Astrocyte (in vitro differentiated cells and primary cell): ENCODE measurements around the gene NCR2. TPM values are rescaled to one million over a fixed set of nuclear protein-coding genes. Genes with fewer than 3 reads are reported as not detected.

Source experiments
- DNase-seq: peaks from one replicate; pipeline ENCODE4 v3.0.0-alpha.2; 2010; ENCODE audit warnings: low read depth
- FAIRE-seq: peaks from 2 replicates; lab custom pipeline; 2011; peaks lifted over from hg19 to GRCh38; lab: Jason Lieb, UNC
- H2AFZ ChIP-seq: 2 replicates; pipeline ENCODE4 v1.6.0; 2012; ENCODE audit warnings: low read depth, low read length, inconsistent platforms
- H3K27ac ChIP-seq: 2 replicates; pipeline ENCODE4 v1.5.1; 2011; ENCODE audit warnings: low read depth, low read length, inconsistent platforms
- H3K27me3 ChIP-seq: 2 replicates; pipeline ENCODE4 v1.6.0; 2011; ENCODE audit warnings: low read length, inconsistent platforms; ENCODE audit not compliant: insufficient read depth
- H3K36me3 ChIP-seq: 2 replicates; pipeline ENCODE4 v1.5.1; 2011; ENCODE audit warnings: low read length, inconsistent platforms; ENCODE audit not compliant: insufficient read depth
- H3K4me1 ChIP-seq: 2 replicates; pipeline ENCODE4 v1.5.1; 2011; ENCODE audit warnings: low read length, inconsistent platforms; ENCODE audit not compliant: insufficient read depth
- H3K4me2 ChIP-seq: 2 replicates; pipeline ENCODE4 v1.6.0; 2012; ENCODE audit warnings: low read length, inconsistent platforms
- H3K4me3 ChIP-seq: 2 replicates; pipeline ENCODE4 v1.5.1; 2011; ENCODE audit warnings: low read depth, mild to moderate bottlenecking, low read length, inconsistent platforms; ENCODE audit not compliant: insufficient read depth
- H3K79me2 ChIP-seq: 2 replicates; pipeline ENCODE4 v1.6.0; 2012; ENCODE audit warnings: mild to moderate bottlenecking, low read length, inconsistent platforms; ENCODE audit not compliant: insufficient read depth
- H3K9ac ChIP-seq: 2 replicates; pipeline ENCODE4 v1.6.0; 2012; ENCODE audit warnings: mild to moderate bottlenecking, low read length, inconsistent platforms
- H3K9me3 ChIP-seq: 2 replicates; pipeline ENCODE4 v1.5.1; 2012; ENCODE audit warnings: low read depth, mild to moderate bottlenecking, low read length, inconsistent platforms; ENCODE audit not compliant: insufficient read depth
- H4K20me1 ChIP-seq: 2 replicates; pipeline ENCODE4 v1.6.0; 2012; ENCODE audit warnings: low read length, inconsistent platforms; ENCODE audit not compliant: insufficient read depth
- H3K27ac Mint-ChIP-seq: one replicate; pipeline ENCODE4 v1.8.0; 2021; ENCODE audit warnings: mild to moderate bottlenecking, mixed read lengths; ENCODE audit not compliant: unreplicated experiment
- H3K27me3 Mint-ChIP-seq: one replicate; pipeline ENCODE4 v1.8.0; 2021; ENCODE audit warnings: low read depth, mixed read lengths; ENCODE audit not compliant: unreplicated experiment
- H3K36me3 Mint-ChIP-seq: one replicate; pipeline ENCODE4 v1.8.0; 2021; ENCODE audit warnings: low read depth, mixed read lengths; ENCODE audit not compliant: unreplicated experiment
- H3K4me1 Mint-ChIP-seq: one replicate; pipeline ENCODE4 v1.8.0; 2021; ENCODE audit warnings: low read depth, mixed read lengths; ENCODE audit not compliant: unreplicated experiment
- H3K4me3 Mint-ChIP-seq: one replicate; pipeline ENCODE4 v1.8.0; 2021; ENCODE audit warnings: mild to moderate bottlenecking, moderate library complexity, mixed read lengths; ENCODE audit not compliant: unreplicated experiment
- H3K9me3 Mint-ChIP-seq: one replicate; pipeline ENCODE4 v1.8.0; 2021; ENCODE audit warnings: mild to moderate bottlenecking, mixed read lengths; ENCODE audit not compliant: unreplicated experiment
- EZH2 ChIP-seq: IDR thresholded peaks from 2 replicates; pipeline ENCODE4 v1.6.1; 2012; ENCODE audit warnings: mild to moderate bottlenecking, low read length, inconsistent platforms; ENCODE audit not compliant: insufficient read depth
- total RNA-seq: library from RNA; stranded (reverse); gene quantifications from 2 replicates; pipeline ENCODE4 v1.2.1, GENCODE V29; 2021
- TF ChIP-seq, protein P1 (sequence below): IDR thresholded peaks from 2 replicates; pipeline ENCODE4 v1.5.1; 2011; ENCODE audit warnings: low read depth, mild to moderate bottlenecking, inconsistent platforms, low read length, moderate library complexity; ENCODE audit not compliant: insufficient read depth

Gene NCR2
- total RNA-seq, 1 donor from 2014 or later, result not detected

DNA sequence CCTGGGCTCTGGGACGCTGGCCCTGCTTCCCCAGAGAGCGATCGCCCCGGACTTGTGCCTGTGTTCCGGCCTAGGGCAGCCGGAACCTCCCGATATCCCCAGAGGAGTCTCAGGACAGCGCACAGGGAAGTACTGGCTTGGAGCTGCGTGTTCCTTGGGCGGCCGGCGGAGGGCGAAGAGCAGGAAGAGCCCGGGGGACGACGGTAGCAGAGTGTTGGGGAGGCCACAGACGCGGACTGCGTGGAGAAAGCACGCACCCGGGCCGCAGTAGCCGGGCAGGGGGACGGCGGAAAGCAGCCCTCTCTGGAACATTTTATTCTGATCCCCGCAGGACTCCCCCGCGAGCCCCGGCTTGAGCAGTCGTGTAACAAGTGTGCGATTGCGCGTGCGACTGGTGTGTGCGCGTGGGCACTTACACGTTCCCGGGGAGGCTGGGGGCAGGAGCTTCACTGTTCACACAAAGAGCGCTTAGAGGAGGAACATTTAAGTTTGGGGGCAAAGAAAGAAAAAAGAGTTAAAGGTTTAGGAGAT, 36.1 kb downstream of the NCR2 start:
- H3K27me3 Mint-ChIP-seq, result peaks cover 77% of the 10 kb centered on the region
- no peak for FAIRE-seq
- H3K27ac Mint-ChIP-seq, result peak overlapping the region; percentile 81
- Histone ChIP-seq H3K79me2 (no peaks in the 10 kb centered on the region), H4K20me1 (peaks cover 6% of the 10 kb centered on the region), H3K4me2 (peak overlapping the region; percentile 81), H3K4me3 (peak overlapping the region; percentile 33), H2AFZ (peak overlapping the region; percentile 73), H3K27me3 (peaks cover 76% of the 10 kb centered on the region), H3K36me3 (no peaks in the 10 kb centered on the region), H3K9ac (no peak overlapping the region), H3K9me3 (no peaks in the 10 kb centered on the region), H3K27ac (no peak overlapping the region), H3K4me1 (peaks cover 9% of the 10 kb centered on the region)
- peaks cover 2% of the 10 kb centered on the region for H3K9me3 Mint-ChIP-seq
- TF ChIP-seq, protein P1, sequence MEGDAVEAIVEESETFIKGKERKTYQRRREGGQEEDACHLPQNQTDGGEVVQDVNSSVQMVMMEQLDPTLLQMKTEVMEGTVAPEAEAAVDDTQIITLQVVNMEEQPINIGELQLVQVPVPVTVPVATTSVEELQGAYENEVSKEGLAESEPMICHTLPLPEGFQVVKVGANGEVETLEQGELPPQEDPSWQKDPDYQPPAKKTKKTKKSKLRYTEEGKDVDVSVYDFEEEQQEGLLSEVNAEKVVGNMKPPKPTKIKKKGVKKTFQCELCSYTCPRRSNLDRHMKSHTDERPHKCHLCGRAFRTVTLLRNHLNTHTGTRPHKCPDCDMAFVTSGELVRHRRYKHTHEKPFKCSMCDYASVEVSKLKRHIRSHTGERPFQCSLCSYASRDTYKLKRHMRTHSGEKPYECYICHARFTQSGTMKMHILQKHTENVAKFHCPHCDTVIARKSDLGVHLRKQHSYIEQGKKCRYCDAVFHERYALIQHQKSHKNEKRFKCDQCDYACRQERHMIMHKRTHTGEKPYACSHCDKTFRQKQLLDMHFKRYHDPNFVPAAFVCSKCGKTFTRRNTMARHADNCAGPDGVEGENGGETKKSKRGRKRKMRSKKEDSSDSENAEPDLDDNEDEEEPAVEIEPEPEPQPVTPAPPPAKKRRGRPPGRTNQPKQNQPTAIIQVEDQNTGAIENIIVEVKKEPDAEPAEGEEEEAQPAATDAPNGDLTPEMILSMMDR, result no peak
- H3K36me3 Mint-ChIP-seq, result no peaks in the 10 kb centered on the region
- H3K4me1 Mint-ChIP-seq, result peaks cover 15% of the 10 kb centered on the region
- peak; percentile 52 for DNase-seq
- peak overlapping the region; percentile 78 for H3K4me3 Mint-ChIP-seq

DNA sequence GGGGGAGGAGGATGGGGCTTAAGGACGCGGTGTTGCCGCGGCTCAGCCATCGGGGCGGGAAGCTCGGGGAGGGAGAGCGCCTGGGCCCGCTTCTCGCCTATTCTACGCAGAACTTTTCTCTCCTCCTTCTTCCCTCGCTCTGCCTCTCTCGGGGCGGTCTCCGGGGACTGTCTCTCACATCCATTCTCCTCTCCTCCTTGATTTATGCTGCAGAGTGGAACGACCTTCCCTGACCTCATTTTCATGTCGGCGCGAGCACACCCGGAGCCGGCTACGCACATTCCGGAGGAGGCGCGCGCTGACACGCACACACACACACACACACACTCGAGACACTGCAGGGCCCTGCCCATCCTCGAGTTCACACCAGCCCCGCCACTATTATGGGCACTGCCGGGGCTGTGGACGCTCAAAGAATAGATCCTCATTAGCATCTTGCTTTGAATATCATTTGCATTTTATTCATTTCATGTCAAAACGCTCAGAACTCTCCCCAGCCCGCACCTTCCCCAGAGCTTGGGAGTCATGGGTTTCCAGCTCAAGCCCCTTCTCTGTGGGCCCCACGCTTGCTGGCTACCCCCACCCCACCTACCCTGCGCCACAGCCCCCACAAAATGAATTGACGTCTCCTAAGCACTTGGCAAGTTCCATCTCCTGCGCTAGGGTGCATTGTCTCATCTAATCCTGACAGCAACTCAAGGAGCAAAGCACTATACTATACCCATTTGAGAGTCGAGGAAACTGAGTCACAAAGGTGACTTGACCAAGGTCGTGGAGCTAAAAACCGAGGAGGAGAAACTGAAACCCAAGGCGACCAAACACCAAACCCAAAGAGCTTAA, 36.8 kb downstream of the NCR2 start:
- H3K27ac Mint-ChIP-seq, result no peak overlapping the region
- Histone ChIP-seq H2AFZ (peak overlapping the region; percentile 37), H3K36me3 (no peaks in the 10 kb centered on the region), H3K9me3 (no peaks in the 10 kb centered on the region), H3K4me3 (peak overlapping the region; percentile 33), H3K27ac (no peak overlapping the region), H3K79me2 (no peaks in the 10 kb centered on the region), H3K27me3 (peaks cover 78% of the 10 kb centered on the region), H3K4me1 (peaks cover 9% of the 10 kb centered on the region), H4K20me1 (peaks cover 6% of the 10 kb centered on the region), H3K9ac (no peak overlapping the region), H3K4me2 (peak overlapping the region; percentile 81)
- FAIRE-seq, result no peak
- H3K27me3 Mint-ChIP-seq, result peaks cover 79% of the 10 kb centered on the region
- H3K4me1 Mint-ChIP-seq, result peaks cover 15% of the 10 kb centered on the region
- H3K9me3 Mint-ChIP-seq, result peaks cover 2% of the 10 kb centered on the region
- H3K36me3 Mint-ChIP-seq, result no peaks in the 10 kb centered on the region
- TF ChIP-seq, protein P1, result no peak
- no peak for TF ChIP-seq EZH2
- DNase-seq, result peak; percentile 21
- H3K4me3 Mint-ChIP-seq, result peak overlapping the region; percentile 78
